Coronary artery (tissue), 2 donors: Measurements from ENCODE around the gene UFC1.

Experiments
- DNase-seq: peaks from one replicate; pipeline ENCODE4 v3.0.0-alpha.2; 2017; ENCODE audit warnings: low spot score
- H3K27ac ChIP-seq, 2 donors: fragments of 200-600 bp; sonication (generic); one replicate each; pipeline ENCODE4 v1.5.1; 2016 to 2019
- H3K4me3 ChIP-seq: fragments of 200-600 bp; sonication (generic); 2 replicates; pipeline ENCODE4 v1.5.1; 2016; ENCODE audit warnings: mild to moderate bottlenecking, moderate library complexity
- CTCF ChIP-seq: fragments of 200-600 bp; sonication (generic); IDR thresholded peaks from one replicate; pipeline ENCODE4 v1.5.1; 2019; ENCODE audit warnings: antibody characterized with exemption

The UFC1 gene

GRCh38 chr1:161117759-161118581 is 35.8 kb upstream of the UFC1 start, which contains the start of the genes NIT1 and PFDN2:
Gene NIT1, plus strand, starts transcription at chr1:161118105. Its CDS starts 72 bp downstream, at chr1:161118177.
Gene PFDN2, minus strand, starts transcription at chr1:161118037. Its CDS starts 11 bp downstream, at chr1:161118026.
- Histone ChIP-seq H3K27ac (peak within 1 kb of the TSS; percentile 81 to 96), H3K4me3 (peak within 1 kb of the TSS; percentile 94)
- TF ChIP-seq CTCF: no peak
- DNase-seq: peak; percentile 91

GRCh38 chr1:161119092-161119903 is 34.5 kb upstream of the UFC1 start:
- Histone ChIP-seq H3K27ac (peak overlapping the region; percentile 81 to 96), H3K4me3 (peak overlapping the region; percentile 94)
- peak; percentile 19 for TF ChIP-seq CTCF
- no peak for DNase-seq

DNA sequence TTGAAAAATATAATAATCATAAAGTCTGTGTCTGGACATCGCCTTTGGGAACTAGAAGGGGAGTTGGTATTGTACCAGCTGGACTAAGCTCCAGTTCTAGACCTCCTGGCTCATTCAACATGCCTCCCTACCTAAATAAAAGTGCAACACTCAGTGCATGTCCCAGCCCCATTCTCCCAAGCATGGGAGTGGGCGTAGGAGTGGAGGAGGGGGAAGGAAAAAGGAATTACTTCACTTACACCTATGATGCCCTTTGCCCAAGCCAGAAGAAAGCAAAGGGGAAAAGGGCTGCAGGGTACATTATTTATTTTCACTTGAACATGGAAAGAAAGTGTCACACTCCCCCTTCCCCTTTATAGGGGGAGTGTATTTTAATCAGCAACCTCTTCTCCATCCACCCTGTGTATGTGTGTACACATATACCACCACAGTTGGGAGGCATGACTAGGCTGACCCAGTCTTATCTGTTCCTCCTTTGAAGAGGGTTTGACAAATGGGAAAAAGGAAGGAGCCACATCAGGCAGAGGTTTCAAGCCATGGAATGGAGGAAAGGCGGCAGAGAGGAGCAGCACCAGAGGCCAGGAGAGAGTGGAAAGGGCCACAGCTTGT is 32.6 kb upstream of the UFC1 start:
- Histone ChIP-seq H3K27ac (no peak overlapping the region), H3K4me3 (no peak overlapping the region)
- no peak for DNase-seq
- TF ChIP-seq CTCF: no peak

DNA sequence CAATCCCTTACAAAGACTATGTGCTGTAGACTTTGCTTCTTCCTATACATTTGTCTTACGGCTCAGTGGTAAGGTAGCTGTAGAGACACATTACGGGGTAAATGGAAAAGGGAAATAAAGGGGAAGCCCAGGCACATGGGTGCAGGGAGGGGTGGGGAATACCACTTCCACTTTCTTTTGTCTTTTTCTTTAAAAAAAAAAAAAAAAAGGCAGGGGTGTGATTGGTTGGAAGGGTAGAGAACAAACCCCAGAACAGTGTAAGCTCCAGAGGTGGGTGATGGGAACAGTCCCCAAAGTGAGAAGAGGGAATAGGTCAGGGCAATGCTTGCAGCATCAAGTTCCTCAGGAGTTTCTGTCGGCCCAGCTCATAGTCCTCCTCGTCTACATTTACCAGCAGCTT is 31.9 kb upstream of the UFC1 start:
- H3K27ac ChIP-seq: no peak overlapping the region
- H3K4me3 ChIP-seq: no peak overlapping the region
- DNase-seq: no peak
- no peak for TF ChIP-seq CTCF

DNA sequence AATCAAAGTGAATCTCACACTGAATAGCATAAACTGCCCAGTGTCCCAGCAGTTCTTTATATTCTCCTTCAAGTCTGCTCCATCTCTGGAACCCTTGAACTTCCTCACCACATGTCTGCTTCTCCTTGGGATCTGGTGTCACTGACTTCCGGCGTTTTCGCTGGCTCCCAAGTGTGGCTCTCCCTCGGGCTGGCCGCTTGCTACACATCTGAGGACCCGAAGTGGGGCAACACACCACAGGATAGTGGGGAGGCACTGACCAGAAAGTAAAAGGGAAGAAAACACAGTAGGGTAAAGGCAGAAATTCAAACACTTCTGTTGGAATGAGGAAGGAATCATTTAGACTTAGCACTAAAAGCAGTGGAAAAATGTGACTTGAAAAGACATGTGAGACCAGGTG is 30.8 kb upstream of the UFC1 start:
- no peak overlapping the region for H3K27ac ChIP-seq
- no peak for TF ChIP-seq CTCF
- DNase-seq: no peak

DNA sequence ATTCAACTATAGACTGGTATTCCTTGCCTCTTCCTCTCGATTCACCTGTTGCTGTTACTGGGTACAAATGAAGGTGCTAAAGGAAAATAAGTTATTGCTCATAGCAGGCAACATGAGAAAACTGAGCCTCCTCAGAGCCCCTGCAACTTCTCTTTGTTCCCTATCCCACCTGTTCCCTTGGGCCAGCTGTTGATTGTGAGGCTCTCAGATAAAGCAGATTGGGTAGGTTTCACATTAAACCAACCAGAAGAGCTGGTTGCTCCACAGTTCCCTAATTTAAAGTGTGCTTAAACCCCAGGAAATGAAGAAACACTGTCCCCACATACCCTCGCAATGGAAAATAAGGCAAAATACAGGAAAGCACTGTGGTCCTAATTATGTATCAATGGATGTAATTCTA is 26.1 kb upstream of the UFC1 start:
- H3K4me3 ChIP-seq: no peak overlapping the region
- no peak for DNase-seq
- no peak overlapping the region for H3K27ac ChIP-seq
- TF ChIP-seq CTCF: no peak

More for the DNA sequence above, 30.8 kb upstream of the UFC1 start:
- no peak overlapping the region for H3K4me3 ChIP-seq
